Measurements from ENCODE around the gene NOX3. TPM values are rescaled to one million over a fixed set of nuclear protein-coding genes. Genes with fewer than 3 reads are reported as not detected.

The NOX3 gene, protein sequence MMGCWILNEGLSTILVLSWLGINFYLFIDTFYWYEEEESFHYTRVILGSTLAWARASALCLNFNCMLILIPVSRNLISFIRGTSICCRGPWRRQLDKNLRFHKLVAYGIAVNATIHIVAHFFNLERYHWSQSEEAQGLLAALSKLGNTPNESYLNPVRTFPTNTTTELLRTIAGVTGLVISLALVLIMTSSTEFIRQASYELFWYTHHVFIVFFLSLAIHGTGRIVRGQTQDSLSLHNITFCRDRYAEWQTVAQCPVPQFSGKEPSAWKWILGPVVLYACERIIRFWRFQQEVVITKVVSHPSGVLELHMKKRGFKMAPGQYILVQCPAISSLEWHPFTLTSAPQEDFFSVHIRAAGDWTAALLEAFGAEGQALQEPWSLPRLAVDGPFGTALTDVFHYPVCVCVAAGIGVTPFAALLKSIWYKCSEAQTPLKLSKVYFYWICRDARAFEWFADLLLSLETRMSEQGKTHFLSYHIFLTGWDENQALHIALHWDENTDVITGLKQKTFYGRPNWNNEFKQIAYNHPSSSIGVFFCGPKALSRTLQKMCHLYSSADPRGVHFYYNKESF
- not detected in 5 replicates for total RNA-seq (2022; extraction: Qiagen RNA extraction; ENCODE audit: low read depth)

DNA sequence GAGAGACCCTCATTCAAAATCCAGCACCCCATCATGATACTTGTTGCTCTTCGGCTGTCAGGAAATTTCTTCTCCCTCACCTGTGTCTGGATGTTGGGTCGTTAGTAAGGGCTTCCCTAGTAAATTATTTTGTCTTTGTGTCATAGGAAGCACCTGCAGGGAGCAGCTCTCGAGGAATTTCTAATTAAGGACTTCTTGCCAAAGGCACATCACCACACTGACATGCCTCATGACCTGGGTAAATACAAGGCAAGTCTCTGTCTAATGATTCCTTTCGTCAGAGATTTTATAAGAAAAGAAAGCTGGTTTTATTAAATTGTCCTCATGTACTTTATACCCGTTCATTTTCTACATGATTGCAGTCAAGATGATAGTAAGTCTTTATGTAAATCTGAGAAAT is at the start of gene NOX3:
TSS of gene NOX3 (minus strand) at position 74 of the 400 bp plus-strand sequence. CDS start at position 35, 39 bp downstream.

Other genes with a start within 250 kb of the NOX3 start
- gene CLDN20, start 191.8 kb downstream of the NOX3 start, total RNA-seq (2022; extraction: Qiagen RNA extraction; ENCODE audit: low read depth), result not detected in 5 replicates
- 7.1 to 9.2 TPM (median 8.2 TPM) in 5 replicates for gene TFB1M, start 141.4 kb downstream of the NOX3 start, total RNA-seq (2022; extraction: Qiagen RNA extraction; ENCODE audit: low read depth)